Measurements from ENCODE around the gene CNKSR2. TPM values are rescaled to one million over a fixed set of nuclear protein-coding genes. Genes with fewer than 3 reads are reported as not detected.
A peak's percentile ranks its signal among the peaks of the same experiment; 100 is the strongest.

CNKSR2 gene
- total RNA-seq (10 to 100 TPM in 1 of 7 donors, 1 to 10 TPM in 4, under 1 TPM in 2; 0.35 to 20.6 (median 3.6) TPM), polyA plus RNA-seq (1 to 10 TPM; 1.3 to 1.5 TPM)
- long read RNA-seq, donor 1, partial matches to known transcripts: 3 of 4 reads
- long read RNA-seq, donor 1, other reads (novel, unspliced or antisense): 0 of 4 reads
- long read RNA-seq, donor 2, partial matches to known transcripts: 0 of 1 reads
- long read RNA-seq, donor 2, other reads (novel, unspliced or antisense): 0 of 1 reads
- long read RNA-seq, donor 3: 0 reads

DNA sequence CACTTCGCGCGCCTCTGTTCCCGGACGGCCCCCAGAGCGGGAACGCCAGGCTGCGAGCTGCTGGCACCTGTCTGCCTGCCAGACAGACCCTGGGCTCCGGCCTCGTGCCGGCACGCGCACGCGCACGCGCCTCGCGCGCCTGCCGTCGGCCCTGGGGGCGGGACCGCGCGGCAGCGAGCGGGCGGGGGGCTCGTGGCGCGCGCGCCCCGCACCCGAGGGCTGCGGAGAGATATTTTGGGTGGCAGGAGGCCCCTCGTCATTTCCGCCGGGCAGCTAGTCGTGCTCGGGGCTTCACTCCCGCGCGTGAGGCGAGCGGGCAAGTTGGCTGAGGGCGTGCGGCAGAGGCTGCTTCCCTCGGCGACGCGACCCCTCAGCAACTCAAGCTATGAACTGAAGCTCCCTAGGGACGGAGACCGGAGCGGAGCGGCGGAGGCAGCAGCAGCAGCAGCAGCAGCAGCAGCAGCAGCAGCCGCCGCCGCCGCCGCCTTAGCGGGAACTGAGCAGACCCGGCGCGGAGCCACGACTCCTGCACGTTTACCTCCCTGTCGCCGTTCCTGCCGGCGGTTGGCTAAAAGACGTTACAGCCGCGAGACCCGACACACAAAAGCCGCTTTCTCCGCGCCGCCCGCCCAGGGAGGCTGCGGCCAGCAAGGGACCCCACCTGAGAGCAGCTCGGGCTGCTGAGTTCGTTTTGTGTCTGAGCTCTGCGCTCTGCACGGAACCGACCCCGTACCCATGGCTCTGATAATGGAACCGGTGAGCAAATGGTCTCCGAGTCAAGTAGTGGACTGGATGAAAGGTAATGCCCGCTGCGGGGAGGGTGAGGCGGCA, at the start of gene CNKSR2:
Gene CNKSR2, plus strand, starts transcription at position 256 of the 831 bp plus-strand sequence. Its CDS starts 480 bp downstream, at position 736.
- no peak within 1 kb of the TSS for H3K27ac ChIP-seq
- peak; percentile 24 to 67 (median 51) for DNase-seq
- no peak for TF ChIP-seq POLR2A (IDR thresholded peaks at IDR 0.05)
- TF ChIP-seq, protein P1, sequence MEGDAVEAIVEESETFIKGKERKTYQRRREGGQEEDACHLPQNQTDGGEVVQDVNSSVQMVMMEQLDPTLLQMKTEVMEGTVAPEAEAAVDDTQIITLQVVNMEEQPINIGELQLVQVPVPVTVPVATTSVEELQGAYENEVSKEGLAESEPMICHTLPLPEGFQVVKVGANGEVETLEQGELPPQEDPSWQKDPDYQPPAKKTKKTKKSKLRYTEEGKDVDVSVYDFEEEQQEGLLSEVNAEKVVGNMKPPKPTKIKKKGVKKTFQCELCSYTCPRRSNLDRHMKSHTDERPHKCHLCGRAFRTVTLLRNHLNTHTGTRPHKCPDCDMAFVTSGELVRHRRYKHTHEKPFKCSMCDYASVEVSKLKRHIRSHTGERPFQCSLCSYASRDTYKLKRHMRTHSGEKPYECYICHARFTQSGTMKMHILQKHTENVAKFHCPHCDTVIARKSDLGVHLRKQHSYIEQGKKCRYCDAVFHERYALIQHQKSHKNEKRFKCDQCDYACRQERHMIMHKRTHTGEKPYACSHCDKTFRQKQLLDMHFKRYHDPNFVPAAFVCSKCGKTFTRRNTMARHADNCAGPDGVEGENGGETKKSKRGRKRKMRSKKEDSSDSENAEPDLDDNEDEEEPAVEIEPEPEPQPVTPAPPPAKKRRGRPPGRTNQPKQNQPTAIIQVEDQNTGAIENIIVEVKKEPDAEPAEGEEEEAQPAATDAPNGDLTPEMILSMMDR (IDR thresholded peaks at IDR 0.05): no peak
- no peak for TF ChIP-seq EP300 (IDR thresholded peaks at IDR 0.05)
- H3K4me1 ChIP-seq (ENCODE audit: insufficient read depth): no peaks in the 10 kb centered on the region
- peak within 1 kb of the TSS; percentile 36 for H3K4me3 ChIP-seq
- 34 to 39% (median 34%) methylated on average over 88 to 94 of the region's 94 CpGs for WGBS, 3 donors
- intact Hi-C loops (cut with DNase I): no loop called here
- H3K27me3 ChIP-seq: no peaks in the 10 kb centered on the region
- H3K36me3 ChIP-seq: no peaks in the 10 kb centered on the region
- no peaks in the 10 kb centered on the region for H3K9me3 ChIP-seq

DNA sequence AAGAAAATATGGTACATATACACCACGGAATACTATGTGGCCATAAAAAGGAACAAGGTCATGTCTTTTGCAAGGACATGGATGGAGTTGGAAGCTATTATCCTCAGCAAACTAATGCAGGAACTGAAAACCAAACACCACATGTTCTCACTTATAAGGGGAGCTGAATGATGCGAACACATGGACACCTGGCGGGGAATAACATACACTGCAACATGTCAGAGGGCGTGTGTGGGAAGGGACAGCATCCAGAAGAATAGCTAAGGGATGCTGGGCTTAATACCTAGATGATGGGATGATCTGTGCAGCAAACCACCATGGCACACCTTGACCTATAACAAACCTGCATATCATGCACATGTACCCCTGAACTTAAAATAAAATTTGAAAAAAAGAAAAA, 19.5 kb upstream of the CNKSR2 start:
- TF ChIP-seq POLR2A (IDR thresholded peaks at IDR 0.05): no peak
- TF ChIP-seq EP300 (IDR thresholded peaks at IDR 0.05): no peak
- TF ChIP-seq, protein P1 (IDR thresholded peaks at IDR 0.05): no peak

DNA sequence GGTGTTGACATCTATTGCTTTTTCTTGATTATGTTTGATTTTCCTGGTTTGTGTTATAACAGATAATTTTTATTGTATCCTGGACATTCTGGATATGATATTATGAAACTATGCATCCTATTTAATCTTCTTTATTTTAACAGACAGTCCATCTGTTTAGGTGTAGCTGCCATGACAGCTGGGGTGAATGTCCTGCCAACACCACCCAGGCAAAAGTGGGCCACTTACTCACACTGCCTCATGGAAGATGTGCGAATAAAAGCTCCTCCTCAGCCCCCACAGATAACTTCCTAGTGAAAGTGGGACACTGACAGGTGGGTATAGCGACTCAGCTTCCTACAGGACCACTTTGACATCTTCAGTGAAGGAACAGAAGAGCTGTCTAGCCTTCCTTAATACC, 18.4 kb upstream of the CNKSR2 start:
- DNase-seq: no peak
- no peak for TF ChIP-seq POLR2A (IDR thresholded peaks at IDR 0.05)
- Histone ChIP-seq H3K27ac (no peak overlapping the region), H3K9me3 (no peaks in the 10 kb centered on the region), H3K36me3 (no peaks in the 10 kb centered on the region), H3K4me3 (no peak overlapping the region), H3K4me1 (ENCODE audit: insufficient read depth) (no peaks in the 10 kb centered on the region), H3K27me3 (no peaks in the 10 kb centered on the region)
- intact Hi-C loops (cut with DNase I): no loop called here
- WGBS, 3 donors: 51 to 64% (median 57%) methylated on average over 2 of the region's 2 CpGs

More for the DNA sequence above, 19.5 kb upstream of the CNKSR2 start:
- intact Hi-C loops (cut with DNase I): no loop called here
- Histone ChIP-seq H3K4me1 (ENCODE audit: insufficient read depth) (no peaks in the 10 kb centered on the region), H3K9me3 (no peaks in the 10 kb centered on the region), H3K27me3 (no peaks in the 10 kb centered on the region), H3K27ac (no peak overlapping the region), H3K4me3 (no peak overlapping the region), H3K36me3 (no peaks in the 10 kb centered on the region)
- DNase-seq: no peak
- WGBS, 3 donors: 64 to 71% (median 70%) methylated on average over 4 of the region's 4 CpGs

DNA sequence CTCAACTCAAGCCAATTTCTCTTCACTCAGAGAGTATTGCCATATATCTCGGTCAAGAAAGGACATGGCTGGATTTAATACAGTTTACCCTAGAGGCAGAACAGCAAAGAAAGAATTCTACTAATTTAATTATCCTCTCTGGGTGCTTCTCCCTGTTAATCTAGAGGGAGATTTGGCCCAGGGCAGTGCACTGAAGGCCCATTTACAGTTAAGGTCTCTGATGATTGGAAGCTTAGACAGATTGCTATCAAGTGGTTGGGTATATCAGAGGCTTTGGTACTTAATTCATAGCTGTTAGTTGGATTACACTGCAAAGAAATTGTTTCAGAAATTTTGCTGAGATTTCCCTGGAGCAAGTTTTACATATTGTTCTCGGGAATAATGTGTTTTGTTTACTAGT, 4.6 kb upstream of the CNKSR2 start:
- Histone ChIP-seq H3K27ac (no peak overlapping the region), H3K27me3 (no peaks in the 10 kb centered on the region), H3K36me3 (no peaks in the 10 kb centered on the region), H3K4me3 (no peak overlapping the region), H3K9me3 (no peaks in the 10 kb centered on the region), H3K4me1 (ENCODE audit: insufficient read depth) (no peaks in the 10 kb centered on the region)
- no peak for DNase-seq
- 43 to 56% (median 48%) methylated on average over 2 of the region's 2 CpGs for WGBS, 3 donors
- TF ChIP-seq, protein P1 (IDR thresholded peaks at IDR 0.05): no peak
- TF ChIP-seq POLR2A (IDR thresholded peaks at IDR 0.05) (no peak), EP300 (IDR thresholded peaks at IDR 0.05) (no peak)
- intact Hi-C loops (cut with DNase I): no loop called here

DNA sequence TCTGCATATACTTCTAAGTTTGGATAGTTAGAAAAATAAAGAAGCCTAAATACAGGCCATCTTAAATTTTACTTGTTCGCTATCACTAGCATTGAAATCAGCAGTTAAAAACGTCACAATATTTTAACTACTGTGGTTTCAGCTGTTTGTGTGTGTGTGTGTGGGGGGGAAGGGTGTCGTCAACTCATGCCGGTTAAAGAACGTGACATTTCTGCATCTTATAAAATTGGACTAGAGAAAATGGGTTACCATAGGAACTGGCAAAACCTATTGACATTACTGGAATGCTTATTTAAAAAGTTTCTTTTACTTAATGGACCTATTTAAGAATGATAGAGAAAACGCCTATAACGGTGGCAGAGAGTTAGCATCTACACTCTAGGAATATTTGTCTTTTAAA, 1.2 kb upstream of the CNKSR2 start:
- H3K27me3 ChIP-seq: no peaks in the 10 kb centered on the region
- H3K9me3 ChIP-seq: no peaks in the 10 kb centered on the region
- intact Hi-C loops (cut with DNase I): no loop called here
- no peak overlapping the region for H3K4me3 ChIP-seq
- WGBS, 3 donors: 59 to 70% (median 62%) methylated on average over 7 of the region's 7 CpGs
- no peaks in the 10 kb centered on the region for H3K4me1 ChIP-seq (ENCODE audit: insufficient read depth)
- no peak overlapping the region for H3K27ac ChIP-seq
- no peak for TF ChIP-seq POLR2A (IDR thresholded peaks at IDR 0.05)
- TF ChIP-seq EP300 (IDR thresholded peaks at IDR 0.05): no peak
- TF ChIP-seq, protein P1 (IDR thresholded peaks at IDR 0.05): no peak
- no peak for DNase-seq
- H3K36me3 ChIP-seq: no peaks in the 10 kb centered on the region

All from ovary (tissue), 10 donors.